HepG2 (cell line): ENCODE data around the gene ZNF90. TPM values are rescaled to one million over a fixed set of nuclear protein-coding genes. Genes with fewer than 3 reads are reported as not detected.
A peak's percentile ranks its signal among the peaks of the same experiment; 100 is the strongest.
"Not testable (repeated sequence)": the region's sequence is repeated elsewhere in the genome, so short reads cannot be mapped to it uniquely, and the experiment has no call there.

ENCODE experiments used
- ATAC-seq: fragments of 200-7000 bp; cut with Tn5 transposase; 3 replicates; pipeline ENCODE4 v1.9.1; 2020; ENCODE audit warnings: mild to moderate bottlenecking, moderate library complexity
- BruUV-seq: library from RNA; stranded (reverse); fragments of 400-500 nt; replicated peaks from 2 replicates; lab custom pipeline; 2021; lab: Mats Ljungman, UMichigan
- CTCF ChIA-PET: fragments of 300-600 bp; formaldehyde crosslinking; extraction: SDS; loops from one replicate; lab custom pipeline; 2021; ENCODE audit warnings: low total read pairs, inconsistent platforms, low intra/inter-chr PET ratio; lab: Yijun Ruan, JAX
- POLR2A ChIA-PET: fragments of 350-600 bp; sonication (Branson Sonifier 250); formaldehyde crosslinking; loops from one replicate; lab custom pipeline; 2020; ENCODE audit warnings: antibody characterized with exemption, inconsistent platforms; lab: Yijun Ruan, JAX
- DNase-seq: peaks from one replicate; pipeline ENCODE4 v3.0.0-alpha.2; 2015; ENCODE audit warnings: low spot score
- FAIRE-seq: peaks from 3 replicates; lab custom pipeline; 2011; peaks lifted over from hg19 to GRCh38; lab: Jason Lieb, UNC
- H2AFZ ChIP-seq: one replicate; pipeline ENCODE4 v1.6.1; 2011; ENCODE audit warnings: low read length, inconsistent platforms
- H3K27ac ChIP-seq: fragments of 300-600 bp; 3 replicates; pipeline ENCODE4 v1.8.0; 2011; ENCODE audit warnings: mixed run types, mild to moderate bottlenecking, mixed read lengths, low read length, inconsistent platforms; ENCODE audit not compliant: insufficient read depth; ENCODE audit errors: extremely low read length
- H3K27me3 ChIP-seq, 2 experiments: fragments of 200-600 bp in 1 of 2; 2 replicates in 1 of 2; 3 replicates in 1 of 2; pipeline versions ENCODE4 v1.6.0 to v1.8.0; 2011; ENCODE audit warnings: low read length in 2 of 2, mild to moderate bottlenecking in 2 of 2, moderate library complexity in 2 of 2, inconsistent platforms in 1 of 2; ENCODE audit not compliant: insufficient read depth in 2 of 2, control insufficient read depth in 1 of 2
- H3K36me3 ChIP-seq, 2 experiments: fragments of 200-600 bp in 1 of 2; replicated peaks in 1 of 2; 2 replicates in 1 of 2; 3 replicates in 1 of 2; pipeline versions ENCODE4 v1.5.1 to v1.8.0; 2011; ENCODE audit warnings: low read length in 2 of 2, inconsistent platforms in 1 of 2; ENCODE audit not compliant: insufficient read depth in 2 of 2, control insufficient read depth in 1 of 2
- H3K4me1 ChIP-seq: 2 replicates; pipeline ENCODE4 v1.5.1; 2012; ENCODE audit warnings: low read length, inconsistent platforms; ENCODE audit not compliant: insufficient read depth
- H3K4me2 ChIP-seq: 2 replicates; pipeline ENCODE4 v1.6.0; 2011; ENCODE audit warnings: low read depth, low read length, inconsistent platforms
- H3K4me3 ChIP-seq, 3 experiments: fragments of 200-600 bp in 1 of 3; sonication (generic), shearing (Covaris generic) in 1 of 3; replicated peaks in 1 of 3; 2 replicates each; pipeline ENCODE4 v1.5.1; 2011 to 2016; ENCODE audit warnings: low read length in 3 of 3, inconsistent platforms in 2 of 3, low read depth in 2 of 3, mild to moderate bottlenecking in 2 of 3, control low read depth in 1 of 3, mixed read lengths in 1 of 3; ENCODE audit not compliant: insufficient read depth in 1 of 3
- H3K79me2 ChIP-seq: one replicate; pipeline ENCODE4 v1.6.1; 2011; ENCODE audit warnings: low read length, inconsistent platforms; ENCODE audit not compliant: insufficient read depth
- H3K9ac ChIP-seq: 2 replicates; pipeline ENCODE4 v1.6.0; 2011; ENCODE audit warnings: mild to moderate bottlenecking, low read depth, low read length, inconsistent platforms; ENCODE audit not compliant: insufficient read depth
- H3K9me3 ChIP-seq: 2 replicates; pipeline ENCODE4 v1.5.1; 2012; ENCODE audit warnings: mild to moderate bottlenecking, low read length
- H4K20me1 ChIP-seq: 2 replicates; pipeline ENCODE4 v1.6.0; 2011; ENCODE audit warnings: inconsistent platforms, mild to moderate bottlenecking, low read length, moderate library complexity; ENCODE audit not compliant: insufficient read depth
- DRAP1 ChIP-seq: IDR thresholded peaks from 2 replicates; pipeline ENCODE4 v1.6.1; 2016; ENCODE audit warnings: missing genetic modification reagents, missing compliant biosample characterization
- WGBS: methylation state at CpG from one replicate; pipeline ENCODE4 v1.1.6; 2017; ENCODE audit warnings: low lambda C conversion rate; 5-methylcytosine and 5-hydroxymethylcytosine counted together
- in situ Hi-C: cut with HindIII; loops from 2 replicates; pipeline ENCODE4 v1.10.0; 2017; ENCODE audit warnings: low pct_unique_long_range_greater_than_20kb; ENCODE audit not compliant: extremely low pct_ligation_motif_present
- intact Hi-C: fragments of 100-400 bp; cut with micrococcal nuclease; formaldehyde crosslinking; loops from one replicate; pipeline ENCODE4 v1.10.0; 2022; ENCODE audit not compliant: unreplicated experiment
- polyA plus RNA-seq, 8 experiments: library from polyadenylated mRNA; depleted of rRNA in 3 of 8; stranded (reverse) in 7 of 8; unstranded in 1 of 8; fragments of >200 nt; fragmentation: Illumina TruSeq in 4 of 8; extraction: Trizol in 4 of 8; gene quantifications; 2 replicates each; pipeline versions ENCODE4 v1.2.1 to v1.2.3, GENCODE V29; 2011 to 2016; ENCODE audit warnings: low read depth in 4 of 8, missing spikeins in 1 of 8, mixed read lengths in 1 of 8; ENCODE audit not compliant: insufficient read depth in 1 of 8
- total RNA-seq, 5 experiments: library from RNA; depleted of rRNA; stranded (reverse); fragments of >200 nt; fragmentation: Illumina TruSeq; extraction: Trizol; gene quantifications; 2 replicates each; pipeline ENCODE4 v1.2.3, GENCODE V29; 2016; ENCODE audit warnings: low read depth in 1 of 5

Gene ZNF90
- total and polyA plus RNA-seq, 2 of the 13 experiments (the other 11 are each of a cell fraction or from before 2014, with no cell fraction given), result 2.1 to 3.8 TPM

- FAIRE-seq (no peak), DNase-seq (no peak), ATAC-seq (peak; percentile 60)
- no peaks in the 10 kb centered on the region for H3K4me1 ChIP-seq
- H3K9me3 ChIP-seq, result peaks cover 34% of the 10 kb centered on the region
- no peak overlapping the region for H2AFZ ChIP-seq
- no peak overlapping the region for H3K4me2 ChIP-seq
- ChIA-PET POLR2A (no interaction called here), CTCF (no interaction called here)
- no peak overlapping the region for H3K27ac ChIP-seq
- no peaks in the 10 kb centered on the region for H3K27me3 ChIP-seq
- intact Hi-C loops, result no loop called here
- no peak overlapping the region for H3K4me3 ChIP-seq
- no peaks in the 10 kb centered on the region for H3K79me2 ChIP-seq
- H4K20me1 ChIP-seq, result no peaks in the 10 kb centered on the region
- 39% methylated on average over 5 of the region's 12 CpGs for WGBS
- H3K36me3 ChIP-seq, result no peaks in the 10 kb centered on the region
- no peak overlapping the region for H3K9ac ChIP-seq
- no peak for TF ChIP-seq DRAP1 (CRISPR knock-in tag)
- in situ Hi-C loops, result no loop called here
- BruUV-seq, result no TSS peak
Observed at GRCh38 chr19:20151617-20152145, 73.9 kb downstream of the ZNF90 start.

GRCh38 chr19:20152506-20152905 lies 74.7 kb downstream of the ZNF90 start:
- H3K4me1 ChIP-seq, BruUV-seq, POLR2A ChIA-PET, ATAC-seq, H2AFZ ChIP-seq, H3K27ac ChIP-seq, intact Hi-C loops, DNase-seq, H3K36me3 ChIP-seq, H3K79me2 ChIP-seq, in situ Hi-C loops, H3K4me3 ChIP-seq, CTCF ChIA-PET, H4K20me1 ChIP-seq, H3K9ac ChIP-seq, H3K27me3 ChIP-seq, FAIRE-seq: not testable (repeated sequence)
- WGBS, result 37% methylated on average over 8 of the region's 15 CpGs
- Histone ChIP-seq H3K9me3 (peaks cover 26% of the 10 kb centered on the region), H3K4me2 (0 out of 2 replicates have a peak overlapping the region, but pooled peaks have one; percentile 3)
